ENCODE results near the gene SHOX.

- TF ChIP-seq CTCF (IDR thresholded peaks at IDR 0.05; ENCODE audit: borderline replicate concordance, extremely low read depth, low read length, poor library complexity, severe bottlenecking): no peak
- no peak for TF ChIP-seq EZH2 (IDR thresholded peaks at IDR 0.05; ENCODE audit: borderline replicate concordance, low read depth, low read length, severe bottlenecking)
These were observed 1.2 kb upstream of the SHOX start for GRCh38 chrX:629230-630006.
